SU-DHL-6 (cell line): ENCODE data around the gene COBLL1.

ENCODE experiments used
- H2AFZ ChIP-seq: fragments of 200-600 bp; sonication (generic); 2 replicates; pipeline ENCODE4 v1.6.1; 2014; ENCODE audit warnings: low read depth, mild to moderate bottlenecking, moderate library complexity, mixed read lengths, antibody characterized with exemption, low read length; ENCODE audit not compliant: severe bottlenecking
- H3F3A ChIP-seq: fragments of 200-600 bp; shearing (Covaris generic); 2 replicates; pipeline ENCODE4 v1.6.0; 2016; ENCODE audit warnings: antibody characterized with exemption, mild to moderate bottlenecking; ENCODE audit not compliant: insufficient read depth
- H3K27ac ChIP-seq: fragments of 200-600 bp; sonication (generic); 2 replicates; pipeline ENCODE4 v1.5.1; 2016; ENCODE audit warnings: low read depth, mild to moderate bottlenecking, low read length, moderate library complexity, mixed read lengths
- H3K27me3 ChIP-seq: fragments of 200-600 bp; sonication (generic), shearing (Covaris generic); 2 replicates; pipeline ENCODE4 v1.6.0; 2014; ENCODE audit warnings: mild to moderate bottlenecking, low read length
- H3K36me3 ChIP-seq: fragments of 200-600 bp; sonication (generic); 2 replicates; pipeline ENCODE4 v1.6.1; 2014; ENCODE audit warnings: mild to moderate bottlenecking, low read length, mixed read lengths
- H3K4me2 ChIP-seq: fragments of 300-600, 200-600 bp; shearing (Covaris generic), sonication (generic); 2 replicates; pipeline ENCODE4 v1.6.0; 2014; ENCODE audit warnings: low read length, low read depth, mild to moderate bottlenecking; ENCODE audit not compliant: poor library complexity, severe bottlenecking
- H3K4me3 ChIP-seq: fragments of 200-600 bp; sonication (generic); 2 replicates; pipeline ENCODE4 v1.5.1; 2014; ENCODE audit warnings: antibody characterized with exemption, low read length, mild to moderate bottlenecking, mixed read lengths; ENCODE audit not compliant: insufficient read depth, poor library complexity, severe bottlenecking
- H3K79me2 ChIP-seq: fragments of 200-600 bp; sonication (generic); 2 replicates; pipeline ENCODE4 v1.6.1; 2014; ENCODE audit warnings: mild to moderate bottlenecking, low read length, moderate library complexity; ENCODE audit not compliant: insufficient read depth
- H3K9ac ChIP-seq: fragments of 200-600 bp; sonication (generic); 2 replicates; pipeline ENCODE4 v1.7.0; 2014; ENCODE audit warnings: mild to moderate bottlenecking, low read length
- H3K9me2 ChIP-seq: fragments of 200-600 bp; sonication (generic); replicated peaks from 2 replicates; pipeline ENCODE4 v1.6.1; 2014; ENCODE audit warnings: low read length; ENCODE audit not compliant: insufficient read depth
- H3K9me3 ChIP-seq: fragments of 200-600 bp; sonication (generic); 2 replicates; pipeline ENCODE4 v1.6.1; 2014; ENCODE audit warnings: low read length, mixed read lengths; ENCODE audit not compliant: insufficient read depth
- H4K20me1 ChIP-seq: fragments of 200-600 bp; sonication (generic); 2 replicates; pipeline ENCODE4 v1.6.1; 2014; ENCODE audit warnings: low read depth, mild to moderate bottlenecking, antibody characterized with exemption, low read length, moderate library complexity, mixed read lengths
- EZH2phosphoT487 ChIP-seq: fragments of 200-600 bp; sonication (generic), shearing (Covaris generic); conservative IDR thresholded peaks from 2 replicates; pipeline ENCODE4 v1.6.1; 2018; ENCODE audit warnings: mild to moderate bottlenecking, antibody characterized with exemption, low read length, moderate library complexity, mixed read lengths
- TF ChIP-seq, protein P1 (sequence below): fragments of 200-600 bp; sonication (generic); IDR thresholded peaks from one replicate; pipeline ENCODE4 v1.5.1; 2017; ENCODE audit warnings: antibody characterized with exemption, mild to moderate bottlenecking, low read length, moderate library complexity; ENCODE audit not compliant: insufficient read depth, poor library complexity, severe bottlenecking

The COBLL1 gene

DNA sequence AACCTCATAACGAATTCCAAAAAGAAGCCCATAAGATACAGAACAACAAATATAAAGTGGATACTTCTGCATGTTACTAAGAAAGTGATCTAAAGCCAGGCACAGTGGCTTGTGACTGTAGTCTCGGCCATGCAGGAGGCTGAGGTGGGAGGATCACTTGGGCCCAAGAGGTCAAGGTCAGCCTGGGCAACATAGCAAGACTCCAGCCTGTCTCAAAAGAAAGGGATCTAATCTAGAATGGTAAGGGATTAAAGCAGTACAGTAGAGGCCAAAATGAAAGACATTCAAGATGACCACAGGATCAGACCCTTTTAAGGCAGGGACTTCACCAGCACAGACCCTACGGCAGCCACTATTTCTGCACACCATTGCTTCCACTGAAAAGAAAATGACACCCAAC is 3.8 kb downstream of the COBLL1 start:
- H3K4me3 ChIP-seq = no peak overlapping the region
- no peaks in the 10 kb centered on the region for H3K79me2 ChIP-seq
- H3K4me2 ChIP-seq = no peak overlapping the region
- H2AFZ ChIP-seq = no peak overlapping the region
- TF ChIP-seq, protein P1, sequence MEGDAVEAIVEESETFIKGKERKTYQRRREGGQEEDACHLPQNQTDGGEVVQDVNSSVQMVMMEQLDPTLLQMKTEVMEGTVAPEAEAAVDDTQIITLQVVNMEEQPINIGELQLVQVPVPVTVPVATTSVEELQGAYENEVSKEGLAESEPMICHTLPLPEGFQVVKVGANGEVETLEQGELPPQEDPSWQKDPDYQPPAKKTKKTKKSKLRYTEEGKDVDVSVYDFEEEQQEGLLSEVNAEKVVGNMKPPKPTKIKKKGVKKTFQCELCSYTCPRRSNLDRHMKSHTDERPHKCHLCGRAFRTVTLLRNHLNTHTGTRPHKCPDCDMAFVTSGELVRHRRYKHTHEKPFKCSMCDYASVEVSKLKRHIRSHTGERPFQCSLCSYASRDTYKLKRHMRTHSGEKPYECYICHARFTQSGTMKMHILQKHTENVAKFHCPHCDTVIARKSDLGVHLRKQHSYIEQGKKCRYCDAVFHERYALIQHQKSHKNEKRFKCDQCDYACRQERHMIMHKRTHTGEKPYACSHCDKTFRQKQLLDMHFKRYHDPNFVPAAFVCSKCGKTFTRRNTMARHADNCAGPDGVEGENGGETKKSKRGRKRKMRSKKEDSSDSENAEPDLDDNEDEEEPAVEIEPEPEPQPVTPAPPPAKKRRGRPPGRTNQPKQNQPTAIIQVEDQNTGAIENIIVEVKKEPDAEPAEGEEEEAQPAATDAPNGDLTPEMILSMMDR = no peak
- TF ChIP-seq EZH2phosphoT487 = no peak
- H3F3A ChIP-seq = no peaks in the 10 kb centered on the region
- H3K9me3 ChIP-seq = no peaks in the 10 kb centered on the region
- H3K27me3 ChIP-seq = no peaks in the 10 kb centered on the region
- no peak overlapping the region for H3K9ac ChIP-seq
- no peak overlapping the region for H3K27ac ChIP-seq
- H4K20me1 ChIP-seq = no peaks in the 10 kb centered on the region
- no peaks in the 10 kb centered on the region for H3K36me3 ChIP-seq
- H3K9me2 ChIP-seq = no peaks in the 10 kb centered on the region

DNA sequence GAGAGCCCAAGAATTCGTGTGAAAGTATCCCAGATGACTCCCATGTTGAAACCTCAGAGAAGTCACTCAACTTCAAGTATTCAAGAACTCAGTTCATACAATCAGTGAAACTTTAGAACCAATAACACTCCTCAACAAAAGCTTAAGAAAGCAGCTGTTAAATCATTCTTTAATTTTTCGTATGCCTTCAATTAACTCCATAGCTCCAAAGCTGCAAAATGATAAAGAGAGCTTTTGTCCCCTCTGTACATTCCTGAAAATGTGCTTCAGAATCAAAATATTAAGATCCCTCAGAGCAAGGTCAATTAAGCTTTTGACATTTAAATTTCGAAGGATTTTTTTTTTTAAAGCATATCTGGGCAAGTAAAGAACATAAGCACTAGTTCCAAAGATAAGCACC is 4.7 kb downstream of the COBLL1 start:
- Histone ChIP-seq H3K27ac (no peak overlapping the region), H3K79me2 (no peaks in the 10 kb centered on the region), H3F3A (no peaks in the 10 kb centered on the region), H3K9me2 (no peaks in the 10 kb centered on the region), H3K4me3 (no peak overlapping the region), H3K9ac (no peak overlapping the region), H3K36me3 (no peaks in the 10 kb centered on the region), H3K4me2 (no peak overlapping the region), H3K9me3 (no peaks in the 10 kb centered on the region), H2AFZ (no peak overlapping the region), H4K20me1 (no peaks in the 10 kb centered on the region), H3K27me3 (no peaks in the 10 kb centered on the region)
- TF ChIP-seq, protein P1 = no peak
- TF ChIP-seq EZH2phosphoT487 = no peak

DNA sequence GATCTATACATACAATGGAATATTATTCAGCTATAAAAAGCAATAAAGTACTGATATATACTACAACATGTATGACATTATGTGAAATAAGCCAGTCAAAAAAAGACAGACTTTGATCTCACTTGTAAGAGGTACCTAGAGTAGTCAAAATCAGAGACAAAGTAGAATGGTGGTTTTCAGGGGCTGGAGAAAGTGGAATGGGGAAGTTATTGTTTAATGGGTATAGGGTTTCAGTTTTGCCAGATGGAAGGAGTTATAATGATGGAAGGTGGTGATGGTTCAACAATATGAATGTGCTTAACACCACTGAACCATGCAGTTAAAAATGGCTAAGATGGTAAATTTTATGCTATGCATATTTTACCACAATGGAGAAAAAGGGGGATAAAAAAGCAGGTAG is 6.3 kb downstream of the COBLL1 start:
- no peaks in the 10 kb centered on the region for H3K36me3 ChIP-seq
- no peaks in the 10 kb centered on the region for H3F3A ChIP-seq
- no peaks in the 10 kb centered on the region for H3K9me2 ChIP-seq
- no peak overlapping the region for H3K4me2 ChIP-seq
- H4K20me1 ChIP-seq = no peaks in the 10 kb centered on the region
- H3K79me2 ChIP-seq = no peaks in the 10 kb centered on the region
- H3K27me3 ChIP-seq = no peaks in the 10 kb centered on the region
- TF ChIP-seq, protein P1 = no peak
- no peak for TF ChIP-seq EZH2phosphoT487
- H3K4me3 ChIP-seq = no peak overlapping the region
- no peak overlapping the region for H2AFZ ChIP-seq
- no peaks in the 10 kb centered on the region for H3K9me3 ChIP-seq
- no peak overlapping the region for H3K27ac ChIP-seq
- no peak overlapping the region for H3K9ac ChIP-seq
